Trophoblast cell (in vitro differentiated cells and primary cell): ENCODE results near the gene C14orf93.
"Not testable (repeated sequence)": the region's sequence is repeated elsewhere in the genome, so short reads cannot be mapped to it uniquely, and the experiment has no call there.

Experiments used
- DNase-seq, 2 donors: peaks; one replicate each; pipeline ENCODE4 v3.0.0-alpha.2; 2016
- H2AFZ ChIP-seq: 2 replicates; pipeline ENCODE4 v1.6.1; 2013; ENCODE audit warnings: low read length, moderate library complexity, mild to moderate bottlenecking; ENCODE audit not compliant: insufficient read depth, poor library complexity
- H2AK5ac ChIP-seq: 2 replicates; pipeline ENCODE4 v1.6.1; 2013; ENCODE audit warnings: mild to moderate bottlenecking, low read length
- H2BK120ac ChIP-seq: 2 replicates; pipeline ENCODE4 v1.6.1; 2013; ENCODE audit warnings: low read length, mild to moderate bottlenecking, moderate library complexity; ENCODE audit not compliant: insufficient read depth, poor library complexity
- H2BK12ac ChIP-seq: 2 replicates; pipeline ENCODE4 v1.6.1; 2013; ENCODE audit warnings: mild to moderate bottlenecking, low read length, moderate library complexity
- H2BK5ac ChIP-seq: 2 replicates; pipeline ENCODE4 v1.6.1; 2013; ENCODE audit warnings: low read length, low read depth, moderate library complexity, mild to moderate bottlenecking; ENCODE audit not compliant: poor library complexity
- H3K14ac ChIP-seq: 2 replicates; pipeline ENCODE4 v1.6.1; 2013; ENCODE audit warnings: mild to moderate bottlenecking, low read length
- H3K18ac ChIP-seq: 2 replicates; pipeline ENCODE4 v1.6.1; 2013; ENCODE audit warnings: mild to moderate bottlenecking, low read length
- H3K23ac ChIP-seq: 2 replicates; pipeline ENCODE4 v1.6.1; 2013; ENCODE audit warnings: low read length
- H3K27ac ChIP-seq: 2 replicates; pipeline ENCODE4 v1.5.1; 2013; ENCODE audit warnings: low read depth, mild to moderate bottlenecking, inconsistent platforms, low read length, moderate library complexity
- H3K27me3 ChIP-seq: 2 replicates; pipeline ENCODE4 v1.6.1; 2013; ENCODE audit warnings: inconsistent platforms, mild to moderate bottlenecking, low read length, moderate library complexity; ENCODE audit not compliant: insufficient read depth
- H3K36me3 ChIP-seq, 2 experiments: 1 replicate in 1 of 2; 2 replicates in 1 of 2; pipeline ENCODE4 v1.6.1; 2013; ENCODE audit warnings: low read length in 2 of 2, mild to moderate bottlenecking in 2 of 2, moderate library complexity in 1 of 2; ENCODE audit not compliant: insufficient read depth in 2 of 2, control insufficient read depth in 1 of 2
- H3K4ac ChIP-seq: 2 replicates; pipeline ENCODE4 v1.6.1; 2013; ENCODE audit warnings: low read depth, mild to moderate bottlenecking, low read length, moderate library complexity
- H3K4me1 ChIP-seq, 2 experiments: 1 replicate in 1 of 2; 2 replicates in 1 of 2; pipeline ENCODE4 v1.6.1; 2013; ENCODE audit warnings: low read length in 2 of 2, mild to moderate bottlenecking in 2 of 2, moderate library complexity in 1 of 2; ENCODE audit not compliant: insufficient read depth in 2 of 2, control insufficient read depth in 1 of 2
- H3K4me2 ChIP-seq: 2 replicates; pipeline ENCODE4 v1.6.1; 2013; ENCODE audit warnings: inconsistent platforms, mild to moderate bottlenecking, low read length, moderate library complexity
- H3K4me3 ChIP-seq: 2 replicates; pipeline ENCODE4 v1.5.1; 2013; ENCODE audit warnings: mild to moderate bottlenecking, low read depth, low read length, inconsistent platforms
- H3K79me1 ChIP-seq: one replicate; pipeline ENCODE4 v1.6.1; 2013; ENCODE audit warnings: low read length
- H3K79me2 ChIP-seq: 2 replicates; pipeline ENCODE4 v1.6.1; 2013; ENCODE audit warnings: low read length, mild to moderate bottlenecking; ENCODE audit not compliant: control insufficient read depth, insufficient read depth, poor library complexity
- H3K9ac ChIP-seq: 2 replicates; pipeline ENCODE4 v1.6.1; 2013; ENCODE audit warnings: mild to moderate bottlenecking, low read length
- H3K9me3 ChIP-seq: 2 replicates; pipeline ENCODE4 v1.6.1; 2013; ENCODE audit warnings: low read depth, mild to moderate bottlenecking, control low read depth, inconsistent platforms, low read length; ENCODE audit not compliant: insufficient read depth
- H4K12ac ChIP-seq: 2 replicates; pipeline ENCODE4 v1.6.1; 2013; ENCODE audit warnings: low read depth, mild to moderate bottlenecking, low read length, moderate library complexity
- H4K8ac ChIP-seq: 2 replicates; pipeline ENCODE4 v1.6.1; 2013; ENCODE audit warnings: low read depth, mild to moderate bottlenecking, low read length, moderate library complexity
- H4K91ac ChIP-seq: one replicate; pipeline ENCODE4 v1.6.1; 2013; ENCODE audit warnings: low read depth, mild to moderate bottlenecking, low read length, moderate library complexity
- WGBS: extraction: QIAGEN DNeasy Blood & Tissue Kit; methylation state at CpG from one replicate; pipeline ENCODE4 v1.1.7; 2013; ENCODE audit warnings: missing lambda C conversion rate; ENCODE audit not compliant: insufficient read length, insufficient coverage; ENCODE audit errors: extremely low coverage; 5-methylcytosine and 5-hydroxymethylcytosine counted together

C14orf93 gene

GRCh38 chr14:22972313-22972930 lies 37.5 kb downstream of the C14orf93 start:
- H3K4ac ChIP-seq: no peak overlapping the region
- H3K27ac ChIP-seq: no peak overlapping the region
- H4K8ac ChIP-seq: no peak overlapping the region
- no peak overlapping the region for H2BK120ac ChIP-seq
- no peak overlapping the region for H3K9ac ChIP-seq
- H4K12ac ChIP-seq: no peak overlapping the region
- no CpG with 5 or more reads among the region's 2 CpGs for WGBS
- H4K91ac ChIP-seq: no peak overlapping the region
- no peak overlapping the region for H3K14ac ChIP-seq
- no peak overlapping the region for H2AK5ac ChIP-seq
- peaks cover 3% of the 10 kb centered on the region for H3K79me2 ChIP-seq
- DNase-seq: no peak
- no peak overlapping the region for H2BK12ac ChIP-seq
- H3K4me1 ChIP-seq: peaks cover 8 to 11% of the 10 kb centered on the region in 2 experiments
- H3K36me3 ChIP-seq: peaks cover 42 to 52% of the 10 kb centered on the region in 2 experiments
- no peak overlapping the region for H2AFZ ChIP-seq
- no peak overlapping the region for H3K4me3 ChIP-seq
- H3K79me1 ChIP-seq: peaks cover 5% of the 10 kb centered on the region
- no peak overlapping the region for H3K4me2 ChIP-seq
- H3K23ac ChIP-seq: no peak overlapping the region
- H2BK5ac ChIP-seq: no peak overlapping the region
- H3K27me3 ChIP-seq: no peaks in the 10 kb centered on the region
- no peaks in the 10 kb centered on the region for H3K9me3 ChIP-seq
- H3K18ac ChIP-seq: no peak overlapping the region

GRCh38 chr14:22971152-22971551 lies 38.8 kb downstream of the C14orf93 start:
- Histone ChIP-seq H3K36me3 (peaks cover 42% of the 10 kb centered on the region in 2 experiments), H3K79me2 (no peaks in the 10 kb centered on the region), H3K9ac (no peak overlapping the region), H2AFZ (no peak overlapping the region), H3K9me3 (no peaks in the 10 kb centered on the region), H2AK5ac (no peak overlapping the region), H2BK12ac (no peak overlapping the region), H4K12ac (no peak overlapping the region), H3K79me1 (no peaks in the 10 kb centered on the region), H3K23ac (no peak overlapping the region), H3K27ac (no peak overlapping the region), H3K4ac (no peak overlapping the region), H2BK120ac (no peak overlapping the region), H2BK5ac (no peak overlapping the region), H3K27me3 (no peaks in the 10 kb centered on the region), H3K18ac (no peak overlapping the region), H4K91ac (no peak overlapping the region), H3K14ac (no peak overlapping the region), H3K4me3 (no peak overlapping the region), H3K4me1 (no peaks in the 10 kb centered on the region), H3K4me2 (no peak overlapping the region), H4K8ac (no peak overlapping the region)
- no peak for DNase-seq
- WGBS: no CpG with 5 or more reads among the region's 1 CpG

DNA sequence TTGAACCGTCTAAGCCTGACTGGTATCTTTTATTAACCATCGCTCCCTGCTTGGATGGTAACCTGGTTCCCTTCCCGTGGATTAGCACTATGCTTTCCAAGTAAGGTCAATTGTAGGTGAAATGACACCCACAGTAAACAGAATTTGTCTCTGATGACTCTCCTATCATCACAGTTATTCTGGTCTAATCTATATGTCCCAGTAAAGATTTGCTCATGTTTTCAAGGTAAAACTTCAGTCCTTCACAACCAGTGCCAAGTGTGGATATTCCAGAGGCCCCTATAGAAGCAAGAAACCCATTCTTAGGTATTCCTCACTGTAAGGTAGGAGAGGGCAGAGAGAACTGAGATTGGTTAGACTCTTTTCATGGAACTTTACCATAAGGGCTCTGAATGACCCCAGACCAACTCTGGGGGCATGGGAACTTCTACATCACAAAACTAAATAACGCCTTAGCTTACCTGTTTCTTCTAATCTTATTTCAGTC lies 43.1 kb downstream of the C14orf93 start:
- no peak overlapping the region for H3K9ac ChIP-seq
- H3K18ac ChIP-seq: no peak overlapping the region
- H4K12ac ChIP-seq: no peak overlapping the region
- no peak overlapping the region for H2AFZ ChIP-seq
- no peak overlapping the region for H3K4me2 ChIP-seq
- no peaks in the 10 kb centered on the region for H3K79me2 ChIP-seq
- H3K4ac ChIP-seq: no peak overlapping the region
- no peak overlapping the region for H4K91ac ChIP-seq
- H3K4me3 ChIP-seq: no peak overlapping the region
- H3K27me3 ChIP-seq: no peaks in the 10 kb centered on the region
- no peak overlapping the region for H3K14ac ChIP-seq
- no peak overlapping the region for H3K23ac ChIP-seq
- peaks cover 7 to 8% of the 10 kb centered on the region in 2 experiments for H3K36me3 ChIP-seq
- no peak for DNase-seq
- no peaks in the 10 kb centered on the region for H3K9me3 ChIP-seq
- no peak overlapping the region for H3K27ac ChIP-seq
- H2AK5ac ChIP-seq: no peak overlapping the region
- no peak overlapping the region for H2BK5ac ChIP-seq
- no peaks in the 10 kb centered on the region for H3K4me1 ChIP-seq
- no peak overlapping the region for H2BK120ac ChIP-seq
- no peak overlapping the region for H2BK12ac ChIP-seq
- H3K79me1 ChIP-seq: no peaks in the 10 kb centered on the region
- no CpG with 5 or more reads among the region's 4 CpGs for WGBS
- no peak overlapping the region for H4K8ac ChIP-seq

DNA sequence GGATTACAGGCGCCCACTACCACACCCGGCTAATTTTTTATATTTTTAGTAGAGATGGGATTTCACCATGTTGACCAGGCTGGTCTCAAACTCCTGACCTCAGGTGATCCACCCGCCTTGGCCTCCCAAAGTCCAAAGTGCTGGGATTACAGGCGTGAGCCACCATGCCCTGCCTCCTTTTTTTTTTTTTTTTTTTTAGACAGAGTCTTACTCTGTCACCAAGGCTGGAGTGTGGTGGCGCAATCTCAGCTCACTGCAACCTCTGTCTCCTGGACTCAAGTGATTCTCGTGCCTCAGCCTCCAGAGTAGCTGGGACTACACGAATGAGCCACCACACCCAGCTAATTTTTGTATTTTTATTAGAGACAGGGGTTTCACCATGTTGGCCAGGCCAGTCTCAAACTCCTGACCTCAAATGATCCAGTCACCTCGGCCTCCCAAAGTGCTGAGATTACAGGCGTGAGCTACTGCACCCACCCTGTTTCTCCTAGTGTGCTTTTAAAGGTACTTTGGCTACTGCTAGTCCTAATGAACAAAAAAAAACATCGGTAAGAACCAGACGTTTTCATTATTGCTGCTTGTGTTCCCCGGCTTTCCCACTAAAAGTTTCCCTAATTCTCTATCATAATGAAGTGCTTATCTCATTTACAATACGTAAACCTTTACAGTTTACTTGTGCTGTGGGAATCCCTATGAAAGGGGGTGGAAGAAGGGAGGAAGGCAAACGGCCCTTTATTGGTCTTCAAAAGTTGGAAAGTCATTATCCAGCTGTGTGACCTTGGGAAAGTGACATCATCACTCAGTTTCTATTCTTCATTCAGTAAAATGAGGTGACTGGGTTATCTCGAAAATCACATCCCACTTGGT lies 43.8 kb downstream of the C14orf93 start:
- H3K9ac ChIP-seq, H3K27ac ChIP-seq, H3K36me3 ChIP-seq, H3K79me2 ChIP-seq, H2BK12ac ChIP-seq, H2AFZ ChIP-seq, H3K14ac ChIP-seq, H4K91ac ChIP-seq, H3K4me3 ChIP-seq, H3K4me2 ChIP-seq, H2AK5ac ChIP-seq, H3K79me1 ChIP-seq, H3K9me3 ChIP-seq, H3K23ac ChIP-seq, H4K8ac ChIP-seq, H4K12ac ChIP-seq, H3K4me1 ChIP-seq, H3K18ac ChIP-seq, H2BK120ac ChIP-seq, H2BK5ac ChIP-seq, H3K4ac ChIP-seq, H3K27me3 ChIP-seq: not testable (repeated sequence)
- no CpG with 5 or more reads among the region's 15 CpGs for WGBS
- peak in 1 of 2 donors; percentile 24 for DNase-seq
